NB4 (cell line): Measurements from ENCODE around the gene DDX5.

Experiments
- POLR2A ChIP-seq: IDR thresholded peaks from 2 replicates; pipeline ENCODE4 v1.6.1; 2011; ENCODE audit warnings: mild to moderate bottlenecking; ENCODE audit not compliant: insufficient read length; ENCODE audit errors: extremely low read depth
- TF ChIP-seq, protein P1 (sequence below): IDR thresholded peaks from one replicate; pipeline ENCODE4 v1.5.1; 2012; ENCODE audit warnings: low read depth, low read length
- TF ChIP-seq, protein P2 (sequence below): IDR thresholded peaks from 2 replicates; pipeline ENCODE4 v1.6.1; 2011; ENCODE audit warnings: low read depth, low read length

DNA sequence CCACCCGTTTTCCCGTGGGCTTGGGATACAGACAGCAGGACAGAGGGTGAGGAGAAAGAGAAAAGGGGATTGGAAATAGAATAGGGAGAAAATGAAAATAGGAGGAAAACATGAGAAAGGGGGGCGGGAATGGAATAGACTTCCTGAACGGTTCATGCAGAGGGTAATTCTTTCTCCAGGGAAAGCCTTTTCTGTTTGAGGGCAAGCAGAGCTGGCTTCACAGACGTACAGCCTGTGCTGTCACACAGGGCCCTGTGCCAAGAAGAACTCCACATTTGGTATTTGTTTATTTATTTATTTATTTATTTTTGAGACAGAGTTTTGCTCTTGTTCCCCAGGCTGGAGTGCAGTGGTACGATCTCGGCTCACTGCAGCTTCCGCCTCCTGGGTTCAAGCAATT is 45.1 kb downstream of the DDX5 start:
- TF ChIP-seq, protein P1, sequence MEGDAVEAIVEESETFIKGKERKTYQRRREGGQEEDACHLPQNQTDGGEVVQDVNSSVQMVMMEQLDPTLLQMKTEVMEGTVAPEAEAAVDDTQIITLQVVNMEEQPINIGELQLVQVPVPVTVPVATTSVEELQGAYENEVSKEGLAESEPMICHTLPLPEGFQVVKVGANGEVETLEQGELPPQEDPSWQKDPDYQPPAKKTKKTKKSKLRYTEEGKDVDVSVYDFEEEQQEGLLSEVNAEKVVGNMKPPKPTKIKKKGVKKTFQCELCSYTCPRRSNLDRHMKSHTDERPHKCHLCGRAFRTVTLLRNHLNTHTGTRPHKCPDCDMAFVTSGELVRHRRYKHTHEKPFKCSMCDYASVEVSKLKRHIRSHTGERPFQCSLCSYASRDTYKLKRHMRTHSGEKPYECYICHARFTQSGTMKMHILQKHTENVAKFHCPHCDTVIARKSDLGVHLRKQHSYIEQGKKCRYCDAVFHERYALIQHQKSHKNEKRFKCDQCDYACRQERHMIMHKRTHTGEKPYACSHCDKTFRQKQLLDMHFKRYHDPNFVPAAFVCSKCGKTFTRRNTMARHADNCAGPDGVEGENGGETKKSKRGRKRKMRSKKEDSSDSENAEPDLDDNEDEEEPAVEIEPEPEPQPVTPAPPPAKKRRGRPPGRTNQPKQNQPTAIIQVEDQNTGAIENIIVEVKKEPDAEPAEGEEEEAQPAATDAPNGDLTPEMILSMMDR = no peak
- no peak for TF ChIP-seq POLR2A
- TF ChIP-seq, protein P2, sequence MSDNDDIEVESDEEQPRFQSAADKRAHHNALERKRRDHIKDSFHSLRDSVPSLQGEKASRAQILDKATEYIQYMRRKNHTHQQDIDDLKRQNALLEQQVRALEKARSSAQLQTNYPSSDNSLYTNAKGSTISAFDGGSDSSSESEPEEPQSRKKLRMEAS = no peak
